CD4-positive, alpha-beta T cell treated with Interleukin-17A for 1 hour (primary cell): ENCODE results near the gene ACSS3.
"Not testable (repeated sequence)": the region's sequence is repeated elsewhere in the genome, so short reads cannot be mapped to it uniquely, and the experiment has no call there.

Source experiments
- DNase-seq: peaks from one replicate; pipeline ENCODE4 v3.0.0-alpha.2; 2020

ACSS3 gene

GRCh38 chr12:81077686-81078441, at the start of gene ACSS3:
Gene ACSS3 (plus strand): TSS chr12:81078079. CDS start chr12:81078121, 42 bp downstream.
- no peak for DNase-seq

GRCh38 chr12:81034926-81035325, 43.0 kb upstream of the ACSS3 start:
- DNase-seq = no peak

GRCh38 chr12:81039231-81039630, 38.6 kb upstream of the ACSS3 start:
- no peak for DNase-seq

GRCh38 chr12:81043979-81044740, 33.7 kb upstream of the ACSS3 start:
- DNase-seq = no peak

GRCh38 chr12:81064971-81065370, 12.9 kb upstream of the ACSS3 start:
- not testable (repeated sequence) for DNase-seq

GRCh38 chr12:81070846-81071245, 7.0 kb upstream of the ACSS3 start:
- no peak for DNase-seq

GRCh38 chr12:81075539-81075938, 2.3 kb upstream of the ACSS3 start:
- DNase-seq = no peak

GRCh38 chr12:81077329-81077685, 572 bp upstream of the ACSS3 start:
- DNase-seq = no peak

GRCh38 chr12:81078469-81079196, 754 bp downstream of the ACSS3 start:
- DNase-seq = no peak

GRCh38 chr12:81079280-81080076, 1.6 kb downstream of the ACSS3 start:
- no peak for DNase-seq

- no peak for DNase-seq
Observed at GRCh38 chr12:81080431-81080983, 2.6 kb downstream of the ACSS3 start.

- DNase-seq = no peak
Observed at GRCh38 chr12:81081726-81082125, 3.8 kb downstream of the ACSS3 start.

GRCh38 chr12:81083018-81083417, 5.1 kb downstream of the ACSS3 start:
- no peak for DNase-seq

- no peak for DNase-seq
Observed at GRCh38 chr12:81083906-81084513, 6.1 kb downstream of the ACSS3 start.

GRCh38 chr12:81084811-81085350, 7.0 kb downstream of the ACSS3 start:
- no peak for DNase-seq

- no peak for DNase-seq
Observed at GRCh38 chr12:81085832-81086231, 8.0 kb downstream of the ACSS3 start.

- DNase-seq = no peak
Observed at GRCh38 chr12:81086342-81086741, 8.5 kb downstream of the ACSS3 start.

GRCh38 chr12:81088221-81088620, 10.3 kb downstream of the ACSS3 start:
- no peak for DNase-seq

- DNase-seq = no peak
Observed at GRCh38 chr12:81089412-81089811, 11.5 kb downstream of the ACSS3 start.

- DNase-seq = no peak
Observed at GRCh38 chr12:81092053-81092452, 14.2 kb downstream of the ACSS3 start.

- DNase-seq = no peak
Observed at GRCh38 chr12:81094718-81095360, 17.0 kb downstream of the ACSS3 start.
